Measurements from ENCODE around the gene PTPRN2.

The PTPRN2 gene

DNA sequence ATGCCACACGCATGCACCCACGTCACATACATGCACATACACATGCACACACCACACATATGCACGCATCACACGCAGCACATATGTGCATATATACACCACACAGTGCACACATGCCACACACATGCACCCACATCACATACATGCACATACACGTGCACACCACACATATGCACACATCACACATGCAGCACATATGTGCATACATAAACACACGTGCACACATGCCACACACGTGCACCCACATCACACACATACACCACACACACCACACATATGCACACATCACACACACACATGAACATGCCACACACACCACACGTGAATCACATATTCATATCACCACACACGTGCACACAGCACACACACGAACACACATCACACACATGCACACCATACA lies 338.8 kb downstream of the PTPRN2 start:
- TF ChIP-seq, protein P1, sequence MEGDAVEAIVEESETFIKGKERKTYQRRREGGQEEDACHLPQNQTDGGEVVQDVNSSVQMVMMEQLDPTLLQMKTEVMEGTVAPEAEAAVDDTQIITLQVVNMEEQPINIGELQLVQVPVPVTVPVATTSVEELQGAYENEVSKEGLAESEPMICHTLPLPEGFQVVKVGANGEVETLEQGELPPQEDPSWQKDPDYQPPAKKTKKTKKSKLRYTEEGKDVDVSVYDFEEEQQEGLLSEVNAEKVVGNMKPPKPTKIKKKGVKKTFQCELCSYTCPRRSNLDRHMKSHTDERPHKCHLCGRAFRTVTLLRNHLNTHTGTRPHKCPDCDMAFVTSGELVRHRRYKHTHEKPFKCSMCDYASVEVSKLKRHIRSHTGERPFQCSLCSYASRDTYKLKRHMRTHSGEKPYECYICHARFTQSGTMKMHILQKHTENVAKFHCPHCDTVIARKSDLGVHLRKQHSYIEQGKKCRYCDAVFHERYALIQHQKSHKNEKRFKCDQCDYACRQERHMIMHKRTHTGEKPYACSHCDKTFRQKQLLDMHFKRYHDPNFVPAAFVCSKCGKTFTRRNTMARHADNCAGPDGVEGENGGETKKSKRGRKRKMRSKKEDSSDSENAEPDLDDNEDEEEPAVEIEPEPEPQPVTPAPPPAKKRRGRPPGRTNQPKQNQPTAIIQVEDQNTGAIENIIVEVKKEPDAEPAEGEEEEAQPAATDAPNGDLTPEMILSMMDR (IDR thresholded peaks at IDR 0.05; ENCODE audit: borderline replicate concordance, insufficient read depth, low read depth, low read length), result no peak
- no peak overlapping the region for H3K4me3 ChIP-seq (ENCODE audit: low read depth, low read length)

DNA sequence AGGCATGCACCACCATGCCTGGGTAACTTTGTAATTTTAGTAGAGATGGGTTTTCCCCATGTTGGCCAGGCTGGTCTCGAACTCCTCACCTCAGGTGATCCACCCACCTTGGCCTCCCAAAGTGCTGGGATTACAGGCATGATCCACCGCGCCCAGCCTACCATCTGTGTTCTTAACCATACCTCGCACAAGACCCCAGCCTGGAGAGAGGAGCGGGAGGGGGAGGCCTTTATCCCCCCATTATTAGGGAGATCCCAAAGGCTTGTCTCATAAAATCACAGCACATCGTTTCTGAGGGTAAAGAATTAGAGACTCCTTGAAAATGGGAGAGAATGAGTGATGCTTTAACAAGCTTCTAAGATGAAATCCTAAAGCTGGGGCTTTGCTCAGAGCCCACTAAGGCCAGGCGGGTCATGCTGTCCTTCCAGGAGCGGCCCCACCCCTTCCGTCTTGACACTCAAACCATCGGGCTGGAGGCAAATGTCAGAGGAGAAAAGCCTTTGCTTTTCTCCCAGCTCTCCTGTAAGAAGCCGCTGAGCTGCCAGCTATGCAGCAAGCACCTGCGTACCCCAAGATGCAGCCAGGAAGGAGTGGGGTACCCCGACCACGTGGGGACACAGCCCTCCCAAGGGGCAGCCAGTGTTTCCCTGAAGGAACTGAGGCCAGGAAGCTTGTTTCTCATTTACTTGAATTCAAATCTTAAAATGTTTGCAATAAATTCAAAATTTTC lies 339.7 kb downstream of the PTPRN2 start:
- TF ChIP-seq, protein P1 (IDR thresholded peaks at IDR 0.05; ENCODE audit: borderline replicate concordance, insufficient read depth, low read depth, low read length), result no peak
- no peak overlapping the region for H3K4me3 ChIP-seq (ENCODE audit: low read depth, low read length)

DNA sequence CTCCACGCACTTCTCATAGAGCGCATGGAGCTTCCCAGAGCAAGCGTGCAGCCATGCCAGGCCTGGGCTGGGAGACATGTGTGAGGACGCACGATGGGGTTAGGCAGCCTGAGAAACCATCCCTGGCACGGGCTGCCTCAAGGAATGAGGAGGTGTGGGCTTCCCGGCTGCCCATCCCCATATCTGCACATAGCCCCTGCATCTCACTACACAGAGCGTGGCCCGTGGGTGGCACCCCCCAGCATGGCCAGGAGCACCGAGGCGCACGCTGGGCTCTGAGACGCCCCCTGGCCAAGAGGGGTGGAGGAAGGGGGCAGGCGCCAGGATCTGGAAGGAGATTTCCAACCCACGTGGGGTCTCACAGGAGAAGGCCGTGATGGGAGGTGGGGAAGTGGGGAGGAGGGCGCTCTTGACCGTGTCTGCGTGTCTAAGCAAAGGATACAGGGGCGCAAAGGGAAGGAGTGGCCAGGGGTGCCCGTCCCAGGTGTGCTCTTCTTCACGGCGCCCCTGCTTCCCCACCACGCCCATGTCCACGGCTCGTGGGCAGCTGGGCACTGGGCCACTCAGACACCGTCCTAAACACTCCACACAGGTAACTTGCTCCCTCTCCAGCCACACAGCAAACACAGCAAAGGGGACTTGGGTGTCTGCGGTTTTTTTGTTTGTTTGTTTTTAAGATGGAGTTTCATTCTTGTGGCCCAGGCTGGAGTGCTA lies 340.5 kb downstream of the PTPRN2 start:
- no peak overlapping the region for H3K4me3 ChIP-seq (ENCODE audit: low read depth, low read length)
- TF ChIP-seq, protein P1 (IDR thresholded peaks at IDR 0.05; ENCODE audit: borderline replicate concordance, insufficient read depth, low read depth, low read length), result no peak

DNA sequence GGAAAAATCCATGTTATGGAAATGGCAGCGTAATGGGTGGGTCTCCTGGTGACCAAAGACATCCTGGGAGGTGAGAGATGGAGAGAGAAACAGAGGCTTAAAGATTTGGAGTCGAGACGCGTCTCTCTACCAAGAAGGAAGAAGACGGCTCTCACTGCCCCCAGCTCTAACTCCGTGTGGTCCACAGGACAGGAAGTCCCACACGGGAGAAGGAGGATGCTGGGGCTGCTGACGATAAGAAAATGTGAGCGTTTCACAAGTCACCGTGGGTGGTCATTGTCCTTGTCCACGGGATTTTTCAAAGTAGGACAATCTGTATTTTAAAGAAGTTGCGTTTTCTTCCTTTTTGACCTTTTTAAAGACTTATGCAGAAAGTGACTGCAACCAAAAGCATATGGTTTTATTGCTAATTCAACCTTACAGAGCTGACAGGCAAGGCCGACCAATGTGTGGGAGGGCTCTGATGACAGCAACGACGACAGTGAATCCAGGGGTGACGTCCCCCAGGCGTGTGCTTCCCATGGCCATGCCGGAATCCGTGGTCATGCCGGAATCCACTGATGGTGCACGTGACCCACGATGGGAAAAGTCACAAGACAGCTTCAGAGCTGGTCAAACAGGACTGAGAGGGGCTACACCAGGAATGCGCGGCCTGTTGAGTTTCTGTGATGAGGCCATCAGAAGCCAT lies 341.2 kb downstream of the PTPRN2 start:
- H3K4me3 ChIP-seq (ENCODE audit: low read depth, low read length), result no peak overlapping the region
- TF ChIP-seq, protein P1 (IDR thresholded peaks at IDR 0.05; ENCODE audit: borderline replicate concordance, insufficient read depth, low read depth, low read length), result no peak

DNA sequence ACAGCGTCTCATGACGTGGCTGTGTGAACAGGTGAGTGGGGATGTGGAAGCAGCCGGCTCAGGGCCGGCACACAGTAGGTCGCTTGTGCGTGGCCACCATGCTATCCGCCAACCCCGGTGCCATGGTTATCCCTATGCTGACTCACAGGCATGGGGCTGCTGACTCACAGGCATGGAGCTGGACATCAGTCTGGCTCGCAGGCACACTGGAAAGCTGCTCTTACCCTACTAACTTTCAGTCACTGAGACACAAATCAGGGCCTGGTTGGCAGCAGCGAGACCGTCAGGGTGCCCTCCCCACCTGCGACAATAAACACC lies 341.9 kb downstream of the PTPRN2 start:
- no peak overlapping the region for H3K4me3 ChIP-seq (ENCODE audit: low read depth, low read length)
- TF ChIP-seq, protein P1 (IDR thresholded peaks at IDR 0.05; ENCODE audit: borderline replicate concordance, insufficient read depth, low read depth, low read length), result no peak

DNA sequence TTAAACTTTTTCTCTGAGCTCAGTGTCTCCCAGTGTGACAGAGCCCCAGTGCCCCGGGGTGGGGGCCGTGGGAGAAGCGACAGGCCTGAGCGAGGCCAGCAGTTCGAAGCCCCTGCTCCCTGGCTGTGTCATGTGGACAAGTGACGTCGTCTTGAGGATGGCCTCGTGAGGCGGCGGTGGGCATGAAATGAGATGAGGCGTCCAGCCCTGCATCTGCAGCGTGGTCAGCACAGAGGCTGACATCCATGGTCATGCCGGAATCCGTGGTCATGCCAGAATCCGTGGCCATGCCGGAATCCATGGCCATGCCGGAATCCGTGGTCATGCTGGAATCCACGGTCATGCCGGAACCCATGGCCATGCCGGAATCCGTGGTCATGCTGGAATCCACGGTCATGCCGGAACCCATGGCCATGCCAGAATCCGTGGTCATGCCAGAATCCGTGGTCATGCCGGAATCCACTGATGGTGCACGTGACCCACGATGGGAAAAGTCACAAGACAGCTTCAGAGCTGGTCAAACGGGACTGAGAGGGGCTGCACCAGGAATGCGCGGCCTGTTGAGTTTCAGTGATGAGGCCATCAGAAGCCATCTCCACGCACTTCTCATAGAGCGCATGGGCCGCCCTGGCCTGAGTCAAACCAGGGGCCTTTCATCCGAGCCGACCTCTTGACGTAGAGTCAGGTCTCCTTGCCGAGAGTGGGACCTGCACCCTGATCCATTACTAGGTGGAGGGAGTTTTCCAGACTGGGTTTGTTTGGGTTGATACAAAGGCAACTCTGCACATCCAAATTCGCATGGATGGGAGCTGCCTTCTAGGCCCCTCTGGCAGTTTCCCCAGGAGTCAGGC lies 342.5 kb downstream of the PTPRN2 start:
- TF ChIP-seq, protein P1 (IDR thresholded peaks at IDR 0.05; ENCODE audit: borderline replicate concordance, insufficient read depth, low read depth, low read length), result no peak
- H3K4me3 ChIP-seq (ENCODE audit: low read depth, low read length), result no peak overlapping the region
